GM12878 (cell line): ENCODE results near the gene ATP6V1G2. TPM values are rescaled to one million over a fixed set of nuclear protein-coding genes. Genes with fewer than 3 reads are reported as not detected.

Experiments
- BACH1 ChIP-seq: fragments of 450-650 bp; IDR thresholded peaks from 2 replicates; pipeline ENCODE4 v1.6.1; 2017; ENCODE audit warnings: mild to moderate bottlenecking, borderline replicate concordance
- ETV6 ChIP-seq, 2 experiments: fragments of 450-650 bp in 1 of 2; IDR thresholded peaks in 1 of 2; conservative IDR thresholded peaks in 1 of 2; 2 replicates each; pipeline ENCODE4 v1.6.1; 2014; ENCODE audit warnings: antibody characterized with exemption in 1 of 2, borderline replicate concordance in 1 of 2, low read depth in 1 of 2, mild to moderate bottlenecking in 1 of 2, moderate library complexity in 1 of 2
- FOS ChIP-seq: IDR thresholded peaks from 3 replicates; pipeline ENCODE4 v1.6.1; 2011; ENCODE audit warnings: borderline replicate concordance; ENCODE audit not compliant: insufficient read length; ENCODE audit errors: extremely low read depth
- IRF3 ChIP-seq: fragments of 450-650 bp; IDR thresholded peaks from 2 replicates; pipeline ENCODE4 v1.6.1; 2014; ENCODE audit warnings: mild to moderate bottlenecking
- NFYA ChIP-seq: IDR thresholded peaks from 2 replicates; pipeline ENCODE4 v1.6.1; 2011; ENCODE audit warnings: low read depth, mild to moderate bottlenecking, low read length, improper control_type of control experiment, borderline replicate concordance
- NKRF ChIP-seq: fragments of 450-650 bp; conservative IDR thresholded peaks from 2 replicates; pipeline ENCODE4 v1.6.1; 2017; ENCODE audit warnings: mild to moderate bottlenecking, moderate library complexity
- NR2C1 ChIP-seq: fragments of 450-650 bp; IDR thresholded peaks from 2 replicates; pipeline ENCODE4 v1.6.1; 2017; ENCODE audit warnings: antibody characterized with exemption, mild to moderate bottlenecking, moderate library complexity
- PRDM15 ChIP-seq: fragments of 450-650 bp; formaldehyde crosslinking; IDR thresholded peaks from 2 replicates; pipeline ENCODE4 v1.4.0; 2020; ENCODE audit warnings: mild to moderate bottlenecking, moderate library complexity
- REST ChIP-seq: IDR thresholded peaks from 2 replicates; pipeline ENCODE4 v1.6.1; 2012; ENCODE audit warnings: mild to moderate bottlenecking, low read depth, low read length
- SRF ChIP-seq, 2 experiments: IDR thresholded peaks; 2 replicates each; pipeline ENCODE4 v1.6.1; 2011; ENCODE audit warnings: low read depth in 2 of 2, low read length in 2 of 2, mild to moderate bottlenecking in 1 of 2, moderate library complexity in 1 of 2
- TARDBP ChIP-seq: IDR thresholded peaks from 2 replicates; pipeline ENCODE4 v1.6.1; 2016; ENCODE audit warnings: borderline replicate concordance
- ZBTB11 ChIP-seq: fragments of 450-650 bp; formaldehyde crosslinking; IDR thresholded peaks from 2 replicates; pipeline ENCODE4 v1.5.0; 2022; ENCODE audit warnings: mild to moderate bottlenecking, missing genetic modification characterization
- ZNF274 ChIP-seq: IDR thresholded peaks from one replicate; pipeline ENCODE4 v1.8.0; 2011; ENCODE audit not compliant: insufficient read length, insufficient read depth
- polyA plus RNA-seq, 11 experiments: library from polyadenylated mRNA; depleted of rRNA in 4 of 11; unstranded in 6 of 11; stranded (reverse) in 5 of 11; fragments of >200 nt; fragmentation: Nextera tagmentation in 4 of 11; fragmentation: Illumina TruSeq in 1 of 11; extraction: Ambion mirVana in 4 of 11; extraction: Trizol in 1 of 11; gene quantifications; 1 replicate in 1 of 11; 2 replicates in 10 of 11; pipeline versions ENCODE4 v1.2.1 to v1.2.3, GENCODE V29; 2011 to 2016; ENCODE audit warnings: inconsistent platforms in 2 of 11, missing spikeins in 2 of 11, low read depth in 1 of 11
- total RNA-seq, 4 experiments: library from RNA; depleted of rRNA in 3 of 4; stranded (reverse); fragments of >200 nt in 3 of 4; fragmentation: Illumina TruSeq in 1 of 4; extraction: Trizol in 1 of 4; gene quantifications; 2 replicates each; pipeline versions ENCODE4 v1.2.1 to v1.2.3, GENCODE V29; 2013 to 2021

ATP6V1G2 gene
- total and polyA plus RNA-seq, 10 of the 15 experiments (the other 5 are each of a cell fraction or from before 2014, with no cell fraction given), result 0.45 to 8.9 (median 2.8) TPM

- TF ChIP-seq ZBTB11, result no peak; the same call in 1 of the 2 replicates
- peak; percentile 61 for TF ChIP-seq NR2C1
- TF ChIP-seq NKRF, result no peak; the same call in none of the 2 replicates
- TF ChIP-seq IRF3, result peak; percentile 54; the same call in 1 of the 2 replicates
- no peak for TF ChIP-seq TARDBP
- TF ChIP-seq ZNF274, result no peak
- TF ChIP-seq BACH1, result peak; percentile 44; the same call in 1 of the 2 replicates
- peak; percentile 61 for TF ChIP-seq REST
- TF ChIP-seq NFYA, result no peak
- peak in 1 of 2 experiments; percentile 73; a peak in 1 of 4 replicates for TF ChIP-seq SRF (IDR thresholded peaks at IDR 0.05; ENCODE audit: low read depth in 2 of 2, low read length in 2 of 2)
- TF ChIP-seq PRDM15 (CRISPR knock-in tag), result no peak
- no peak for TF ChIP-seq FOS
- TF ChIP-seq ETV6 (conservative IDR thresholded peaks at IDR 0.05 in 1 of 2, IDR thresholded peaks at IDR 0.05 in 1 of 2; ENCODE audit: borderline replicate concordance in 1 of 2, low read depth in 1 of 2), result peak in 1 of 2 experiments; percentile 87; a peak in 2 of 4 replicates
Measured at GRCh38 chr6:31541658-31542521, 4.5 kb downstream of the ATP6V1G2 start, which contains the start of gene DDX39B (continued).
